Brain pericyte (primary cell): ENCODE data around the gene LRRC72.

ENCODE experiments used
- DNase-seq: peaks from one replicate; pipeline ENCODE4 v3.0.0-alpha.2; 2012; ENCODE audit warnings: low read depth, low spot score

Gene LRRC72

GRCh38 chr7:16626388-16626787 lies 99.8 kb downstream of the LRRC72 start:
- no peak for DNase-seq

- DNase-seq = no peak
Measured at GRCh38 chr7:16627236-16627635, 100.6 kb downstream of the LRRC72 start.

- DNase-seq = no peak
Measured at GRCh38 chr7:16630654-16631053, 104.0 kb downstream of the LRRC72 start.
